ENCODE data around the gene YAE1. TPM values are rescaled to one million over a fixed set of nuclear protein-coding genes. Genes with fewer than 3 reads are reported as not detected.

The YAE1 gene
- total RNA-seq, 1 experiment from 2014 or later = 29.1 TPM

DNA sequence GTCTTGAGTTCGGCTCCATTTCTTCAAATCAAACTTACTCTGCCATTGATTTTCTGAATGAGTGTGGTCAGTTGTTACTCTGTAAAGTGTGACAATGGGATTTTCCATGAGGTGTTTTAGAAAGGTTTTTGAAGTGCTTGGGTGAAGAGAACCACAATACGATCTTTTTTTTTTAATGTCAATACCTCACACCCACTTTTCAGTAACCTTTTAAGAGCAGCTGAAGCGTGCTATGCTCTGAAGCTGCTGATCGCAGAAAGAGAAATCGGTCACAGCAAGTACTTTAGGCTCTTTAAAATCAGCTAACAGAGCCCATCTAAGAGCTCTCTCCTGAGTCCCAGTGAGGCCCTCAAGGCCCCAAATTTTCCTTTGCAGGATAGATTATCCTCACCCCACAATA lies 34.4 kb upstream of the YAE1 start:
- POLR2A ChIA-PET (ENCODE audit: low non-redundant PET) = no interaction called here
- intact Hi-C loops (cut with micrococcal nuclease; ENCODE audit: unreplicated experiment) = no loop called here
- DNase-seq (ENCODE audit: low spot score) = no peak
- Histone ChIP-seq H3K36me3 (ENCODE audit: insufficient read depth, low read length, poor library complexity, severe bottlenecking) (no peaks in the 10 kb centered on the region), H3K27me3 (replicated peaks; ENCODE audit: insufficient read depth, low read depth, low read length, poor library complexity) (no peaks in the 10 kb centered on the region), H3K4me1 (ENCODE audit: insufficient read depth, low read length, poor library complexity, severe bottlenecking) (no peaks in the 10 kb centered on the region), H3K9me3 (ENCODE audit: low read depth, low read length, poor library complexity, severe bottlenecking) (no peaks in the 10 kb centered on the region), H3K27ac (ENCODE audit: low read depth, low read length, poor library complexity, severe bottlenecking) (no peak overlapping the region), H3K4me3 (ENCODE audit: low read depth, low read length, poor library complexity, severe bottlenecking) (no peak overlapping the region)
- CTCF ChIA-PET = no interaction called here
- TF ChIP-seq, protein P1, sequence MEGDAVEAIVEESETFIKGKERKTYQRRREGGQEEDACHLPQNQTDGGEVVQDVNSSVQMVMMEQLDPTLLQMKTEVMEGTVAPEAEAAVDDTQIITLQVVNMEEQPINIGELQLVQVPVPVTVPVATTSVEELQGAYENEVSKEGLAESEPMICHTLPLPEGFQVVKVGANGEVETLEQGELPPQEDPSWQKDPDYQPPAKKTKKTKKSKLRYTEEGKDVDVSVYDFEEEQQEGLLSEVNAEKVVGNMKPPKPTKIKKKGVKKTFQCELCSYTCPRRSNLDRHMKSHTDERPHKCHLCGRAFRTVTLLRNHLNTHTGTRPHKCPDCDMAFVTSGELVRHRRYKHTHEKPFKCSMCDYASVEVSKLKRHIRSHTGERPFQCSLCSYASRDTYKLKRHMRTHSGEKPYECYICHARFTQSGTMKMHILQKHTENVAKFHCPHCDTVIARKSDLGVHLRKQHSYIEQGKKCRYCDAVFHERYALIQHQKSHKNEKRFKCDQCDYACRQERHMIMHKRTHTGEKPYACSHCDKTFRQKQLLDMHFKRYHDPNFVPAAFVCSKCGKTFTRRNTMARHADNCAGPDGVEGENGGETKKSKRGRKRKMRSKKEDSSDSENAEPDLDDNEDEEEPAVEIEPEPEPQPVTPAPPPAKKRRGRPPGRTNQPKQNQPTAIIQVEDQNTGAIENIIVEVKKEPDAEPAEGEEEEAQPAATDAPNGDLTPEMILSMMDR (conservative IDR thresholded peaks at IDR 0.05; ENCODE audit: low read depth, low read length) = no peak
- TF ChIP-seq EZH2 (IDR thresholded peaks at IDR 0.05; ENCODE audit: borderline replicate concordance, low read depth, low read length, poor library complexity, severe bottlenecking) = no peak
- no TSS peak for BruUV-seq (replicated peaks)

DNA sequence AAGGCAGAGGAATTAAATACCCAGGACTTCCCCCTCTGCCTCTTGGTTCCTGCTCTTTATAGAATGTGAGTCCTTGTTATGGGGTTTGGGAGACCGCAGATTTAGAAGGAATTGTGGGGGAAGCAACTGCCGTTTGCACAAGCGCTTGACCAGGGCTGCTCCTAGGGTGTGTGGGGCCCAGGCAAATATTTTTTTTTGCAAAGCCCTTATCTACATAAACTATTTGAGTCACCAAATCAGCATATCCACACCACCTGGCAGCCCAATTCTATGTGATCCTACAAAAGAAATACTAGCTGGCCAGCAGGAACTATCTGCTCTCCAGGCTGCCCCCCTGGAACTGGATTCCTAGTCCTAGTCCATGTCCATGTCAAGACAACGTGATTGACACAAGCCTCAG lies 33.4 kb upstream of the YAE1 start:
- Histone ChIP-seq H3K36me3 (ENCODE audit: insufficient read depth, low read length, poor library complexity, severe bottlenecking) (no peaks in the 10 kb centered on the region), H3K4me3 (ENCODE audit: low read depth, low read length, poor library complexity, severe bottlenecking) (no peak overlapping the region), H3K27me3 (replicated peaks; ENCODE audit: insufficient read depth, low read depth, low read length, poor library complexity) (no peaks in the 10 kb centered on the region), H3K9me3 (ENCODE audit: low read depth, low read length, poor library complexity, severe bottlenecking) (no peaks in the 10 kb centered on the region), H3K4me1 (ENCODE audit: insufficient read depth, low read length, poor library complexity, severe bottlenecking) (no peaks in the 10 kb centered on the region), H3K27ac (ENCODE audit: low read depth, low read length, poor library complexity, severe bottlenecking) (no peak overlapping the region)
- DNase-seq (ENCODE audit: low spot score) = no peak
- POLR2A ChIA-PET (ENCODE audit: low non-redundant PET) = no interaction called here
- CTCF ChIA-PET = no interaction called here
- intact Hi-C loops (cut with micrococcal nuclease; ENCODE audit: unreplicated experiment) = no loop called here
- BruUV-seq (replicated peaks) = no TSS peak
- TF ChIP-seq, protein P1 (conservative IDR thresholded peaks at IDR 0.05; ENCODE audit: low read depth, low read length) = no peak
- no peak for TF ChIP-seq EZH2 (IDR thresholded peaks at IDR 0.05; ENCODE audit: borderline replicate concordance, low read depth, low read length, poor library complexity, severe bottlenecking)

DNA sequence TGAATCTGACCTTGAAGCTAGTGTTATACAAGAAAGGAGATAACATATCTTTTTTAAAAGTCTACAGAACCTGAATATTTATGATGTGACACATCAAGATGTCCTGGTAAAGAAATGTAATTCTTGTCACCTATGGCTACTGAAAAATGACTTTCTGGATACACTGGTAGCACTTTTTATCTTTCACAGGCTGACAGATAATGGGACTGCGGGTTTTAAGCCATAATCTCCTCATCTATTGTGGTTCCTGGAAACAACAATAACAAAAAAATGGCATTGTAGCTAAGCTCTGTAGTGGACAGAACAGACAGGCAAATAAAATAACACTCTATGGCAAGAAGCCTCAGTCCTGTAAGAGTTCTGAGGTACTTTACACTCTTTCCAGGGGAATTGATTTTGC lies 31.6 kb upstream of the YAE1 start:
- ChIA-PET POLR2A (ENCODE audit: low non-redundant PET) (no interaction called here), CTCF (no interaction called here)
- no peaks in the 10 kb centered on the region for H3K9me3 ChIP-seq (ENCODE audit: low read depth, low read length, poor library complexity, severe bottlenecking)
- no peak for TF ChIP-seq EZH2 (IDR thresholded peaks at IDR 0.05; ENCODE audit: borderline replicate concordance, low read depth, low read length, poor library complexity, severe bottlenecking)
- TF ChIP-seq, protein P1 (conservative IDR thresholded peaks at IDR 0.05; ENCODE audit: low read depth, low read length) = no peak
- H3K4me3 ChIP-seq (ENCODE audit: low read depth, low read length, poor library complexity, severe bottlenecking) = no peak overlapping the region
- no peaks in the 10 kb centered on the region for H3K27me3 ChIP-seq (replicated peaks; ENCODE audit: insufficient read depth, low read depth, low read length, poor library complexity)
- no peaks in the 10 kb centered on the region for H3K36me3 ChIP-seq (ENCODE audit: insufficient read depth, low read length, poor library complexity, severe bottlenecking)
- H3K4me1 ChIP-seq (ENCODE audit: insufficient read depth, low read length, poor library complexity, severe bottlenecking) = no peaks in the 10 kb centered on the region
- BruUV-seq (replicated peaks) = no TSS peak
- no peak overlapping the region for H3K27ac ChIP-seq (ENCODE audit: low read depth, low read length, poor library complexity, severe bottlenecking)
- intact Hi-C loops (cut with micrococcal nuclease; ENCODE audit: unreplicated experiment) = no loop called here
- DNase-seq (ENCODE audit: low spot score) = no peak

Measured in A673 (cell line).